PC-3 (cell line): ENCODE measurements around the gene HECW1.

Experiments used
- EZH2 ChIP-seq: fragments of 300-600 bp; sonication (generic); IDR thresholded peaks from one replicate; pipeline ENCODE4 v1.6.1; 2017; ENCODE audit warnings: antibody characterized with exemption, mild to moderate bottlenecking, low read length; ENCODE audit not compliant: unreplicated experiment
- TF ChIP-seq, protein P1 (sequence below): fragments of 300-600 bp; sonication (generic); conservative IDR thresholded peaks from 2 replicates; pipeline ENCODE4 v1.5.1; 2017; ENCODE audit warnings: antibody characterized with exemption, low read depth, mild to moderate bottlenecking, low read length

DNA sequence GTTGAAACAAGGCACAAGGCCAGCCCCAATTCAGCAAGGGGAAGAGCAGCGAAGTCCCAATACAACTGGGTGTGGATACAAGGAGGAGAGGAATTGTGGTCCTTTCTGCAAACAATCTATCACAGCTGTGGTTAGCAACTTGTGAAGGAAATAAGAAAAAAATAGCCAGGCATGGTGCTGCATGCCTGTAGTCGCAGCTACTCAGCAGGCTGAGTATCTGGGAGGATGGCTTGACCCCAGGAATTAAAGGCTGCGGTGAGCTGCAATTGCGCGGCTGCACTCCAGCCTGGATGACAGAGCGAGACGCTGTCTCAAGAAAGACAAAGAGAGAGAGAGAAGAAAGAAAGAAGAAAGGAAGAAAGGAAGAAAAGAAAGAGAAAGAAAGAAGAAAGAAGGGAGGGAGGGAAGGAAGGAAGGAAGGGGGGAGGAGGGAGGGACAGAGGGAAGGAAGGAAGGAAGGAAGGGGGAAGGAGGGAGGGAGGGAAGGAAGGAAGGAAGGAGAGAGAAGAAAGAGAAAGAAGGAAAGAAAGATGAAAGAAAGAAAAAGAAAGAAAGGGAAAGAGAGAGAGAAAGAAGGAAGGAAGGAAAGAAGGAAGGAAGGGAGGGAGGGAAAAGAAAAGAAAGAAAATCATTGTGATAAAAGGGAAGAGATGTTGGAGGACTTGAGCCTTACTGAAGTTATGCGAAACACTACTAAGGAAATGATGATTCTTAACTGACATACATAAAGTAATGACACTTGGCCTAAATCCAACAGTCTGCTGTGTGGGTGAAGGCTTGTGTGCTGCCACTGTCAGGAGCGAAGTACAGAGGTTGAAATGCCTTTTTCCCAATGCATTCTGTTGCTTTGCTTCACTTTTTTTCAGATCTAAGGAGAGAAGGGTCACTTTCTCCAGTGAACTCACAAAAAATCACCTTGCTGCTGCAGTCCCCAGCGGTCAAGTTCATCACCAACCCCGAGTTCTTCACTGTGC is 353.4 kb downstream of the HECW1 start:
- TF ChIP-seq, protein P1, sequence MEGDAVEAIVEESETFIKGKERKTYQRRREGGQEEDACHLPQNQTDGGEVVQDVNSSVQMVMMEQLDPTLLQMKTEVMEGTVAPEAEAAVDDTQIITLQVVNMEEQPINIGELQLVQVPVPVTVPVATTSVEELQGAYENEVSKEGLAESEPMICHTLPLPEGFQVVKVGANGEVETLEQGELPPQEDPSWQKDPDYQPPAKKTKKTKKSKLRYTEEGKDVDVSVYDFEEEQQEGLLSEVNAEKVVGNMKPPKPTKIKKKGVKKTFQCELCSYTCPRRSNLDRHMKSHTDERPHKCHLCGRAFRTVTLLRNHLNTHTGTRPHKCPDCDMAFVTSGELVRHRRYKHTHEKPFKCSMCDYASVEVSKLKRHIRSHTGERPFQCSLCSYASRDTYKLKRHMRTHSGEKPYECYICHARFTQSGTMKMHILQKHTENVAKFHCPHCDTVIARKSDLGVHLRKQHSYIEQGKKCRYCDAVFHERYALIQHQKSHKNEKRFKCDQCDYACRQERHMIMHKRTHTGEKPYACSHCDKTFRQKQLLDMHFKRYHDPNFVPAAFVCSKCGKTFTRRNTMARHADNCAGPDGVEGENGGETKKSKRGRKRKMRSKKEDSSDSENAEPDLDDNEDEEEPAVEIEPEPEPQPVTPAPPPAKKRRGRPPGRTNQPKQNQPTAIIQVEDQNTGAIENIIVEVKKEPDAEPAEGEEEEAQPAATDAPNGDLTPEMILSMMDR, result no peak
- no peak for TF ChIP-seq EZH2
